HCT116 (cell line): ENCODE results near the gene CPZ. TPM values are rescaled to one million over a fixed set of nuclear protein-coding genes. Genes with fewer than 3 reads are reported as not detected.

Source experiments
- ATAC-seq: fragments of 200-7000 bp; cut with Tn5 transposase; 2 replicates; pipeline ENCODE4 v1.9.1; 2020; ENCODE audit warnings: mild to moderate bottlenecking, moderate library complexity
- BruUV-seq: library from RNA; stranded (reverse); fragments of 400-500 nt; replicated peaks from 2 replicates; lab custom pipeline; 2021; lab: Mats Ljungman, UMichigan
- CTCF ChIA-PET: fragments of 300-600 bp; sonication (Branson Sonifier 250); formaldehyde crosslinking; loops from one replicate; lab custom pipeline; 2021; ENCODE audit warnings: antibody characterized with exemption; lab: Charles Lee
- POLR2A ChIA-PET: fragments of 300-600, 350-600 bp; sonication (Branson Sonifier 250); formaldehyde crosslinking; loops from one replicate; lab custom pipeline; 2021; ENCODE audit warnings: antibody characterized with exemption; lab: Charles Lee
- RAD21 ChIA-PET, 2 experiments: fragments of 300-600 bp; sonication (Branson Sonifier 250); formaldehyde crosslinking; loops; one replicate each; lab custom pipeline; 2023; ENCODE audit warnings: low total read pairs in 2 of 2; ENCODE audit not compliant: uncharacterized antibody in 2 of 2, unreplicated experiment in 2 of 2, low non-redundant PET in 1 of 2; lab: Charles Lee
- DNase-seq: peaks from one replicate; pipeline ENCODE4 v3.0.0-alpha.2; 2010; ENCODE audit warnings: low read depth, low spot score
- H2AFZ ChIP-seq: fragments of 200-600 bp; shearing (Covaris generic), sonication (generic); 2 replicates; pipeline ENCODE4 v1.6.1; 2017; ENCODE audit warnings: low read depth, mixed run types, mixed read lengths, antibody characterized with exemption, low read length; ENCODE audit not compliant: poor library complexity, severe bottlenecking
- H3K27ac ChIP-seq: 2 replicates; pipeline ENCODE4 v1.5.1; 2012; ENCODE audit warnings: low read depth, low read length
- H3K27me3 ChIP-seq: fragments of 200-600 bp; sonication (generic); 2 replicates; pipeline ENCODE4 v1.6.1; 2016; ENCODE audit warnings: mixed run types, low read length, mixed read lengths; ENCODE audit not compliant: insufficient read depth
- H3K36me3 ChIP-seq, 2 experiments: fragments of 200-500 bp in 1 of 2; fragments of 200-600 bp in 1 of 2; sonication (Bioruptor generic) in 1 of 2; sonication (generic) in 1 of 2; 2 replicates each; pipeline versions ENCODE4 v1.5.1 to v1.6.1; 2014 to 2016; ENCODE audit warnings: low read length in 2 of 2, inconsistent platforms in 1 of 2, mixed read lengths in 1 of 2, mixed run types in 1 of 2; ENCODE audit not compliant: insufficient read depth in 2 of 2, control insufficient read depth in 1 of 2
- H3K4me1 ChIP-seq, 2 experiments: fragments of 200-600 bp in 1 of 2; sonication (generic) in 1 of 2; 2 replicates each; pipeline versions ENCODE4 v1.5.1 to v1.6.1; 2012 to 2017; ENCODE audit warnings: low read length in 2 of 2, inconsistent platforms in 1 of 2, mild to moderate bottlenecking in 1 of 2, mixed read lengths in 1 of 2, mixed run types in 1 of 2, moderate library complexity in 1 of 2; ENCODE audit not compliant: insufficient read depth in 2 of 2, control insufficient read depth in 1 of 2
- H3K4me2 ChIP-seq: fragments of 200-600 bp; sonication (generic); 2 replicates; pipeline ENCODE4 v1.6.1; 2017; ENCODE audit warnings: mixed run types, low read length, mixed read lengths
- H3K4me3 ChIP-seq, 2 experiments: fragments of 200-600 bp in 1 of 2; sonication (generic) in 1 of 2; replicated peaks in 1 of 2; 2 replicates each; pipeline ENCODE4 v1.5.1; 2011 to 2016; ENCODE audit warnings: low read length in 2 of 2, control low read depth in 1 of 2, low read depth in 1 of 2, mild to moderate bottlenecking in 1 of 2, mixed read lengths in 1 of 2, mixed run types in 1 of 2
- H3K79me2 ChIP-seq: fragments of 200-600 bp; sonication (generic); 2 replicates; pipeline ENCODE4 v1.6.1; 2017; ENCODE audit warnings: mild to moderate bottlenecking, mixed run types, low read length, moderate library complexity, mixed read lengths; ENCODE audit not compliant: insufficient read depth
- H3K9ac ChIP-seq: fragments of 200-600 bp; sonication (generic); 2 replicates; pipeline ENCODE4 v1.6.1; 2016; ENCODE audit warnings: low read length, mixed read lengths
- H3K9me2 ChIP-seq: fragments of 200-600 bp; sonication (generic), shearing (Covaris generic); 2 replicates; pipeline ENCODE4 v1.6.1; 2017; ENCODE audit warnings: mixed run types, mild to moderate bottlenecking, moderate library complexity; ENCODE audit not compliant: insufficient read depth
- H3K9me3 ChIP-seq, 2 experiments: fragments of 200-500 bp in 1 of 2; fragments of 200-600 bp in 1 of 2; sonication (Bioruptor generic) in 1 of 2; sonication (generic) in 1 of 2; 2 replicates each; pipeline ENCODE4 v1.6.1; 2014 to 2017; ENCODE audit warnings: low read length in 2 of 2, mixed read lengths in 2 of 2, inconsistent platforms in 1 of 2, low read depth in 1 of 2, mild to moderate bottlenecking in 1 of 2, mixed run types in 1 of 2, moderate library complexity in 1 of 2; ENCODE audit not compliant: control insufficient read depth in 1 of 2, insufficient read depth in 1 of 2
- H4K20me1 ChIP-seq: fragments of 200-600 bp; sonication (generic), shearing (Covaris generic); 2 replicates; pipeline ENCODE4 v1.6.1; 2017; ENCODE audit warnings: mixed run types, mild to moderate bottlenecking, moderate library complexity; ENCODE audit not compliant: insufficient read depth
- EZH2 ChIP-seq: fragments of 200-600 bp; sonication (generic); IDR thresholded peaks from 2 replicates; pipeline ENCODE4 v1.6.1; 2017; ENCODE audit warnings: antibody characterized with exemption, mixed run types
- POLR2AphosphoS5 ChIP-seq: IDR thresholded peaks from 2 replicates; pipeline ENCODE4 v1.6.1; 2011; ENCODE audit warnings: mild to moderate bottlenecking, low read depth, low read length, moderate library complexity
- SP1 ChIP-seq: IDR thresholded peaks from 2 replicates; pipeline ENCODE4 v1.6.1; 2012; ENCODE audit warnings: low read depth
- SRF ChIP-seq: IDR thresholded peaks from 2 replicates; pipeline ENCODE4 v1.6.1; 2012; ENCODE audit warnings: low read depth
- ZFX ChIP-seq: fragments of 450-650 bp; IDR thresholded peaks from 2 replicates; pipeline ENCODE4 v1.6.1; 2017
- intact Hi-C: fragments of 100-400 bp; cut with micrococcal nuclease; formaldehyde crosslinking; loops from 2 replicates; pipeline ENCODE4 v1.10.0; 2022
- total RNA-seq: library from RNA; stranded (reverse); gene quantifications from one replicate; pipeline ENCODE4 v1.2.1, GENCODE V29; 2021; ENCODE audit not compliant: unreplicated experiment
- TF ChIP-seq, protein P1 (sequence below): IDR thresholded peaks from 2 replicates; pipeline ENCODE4 v1.6.1; 2012
- TF ChIP-seq, protein P2 (sequence below), 3 experiments: fragments of 200-600 bp in 1 of 3; sonication (generic) in 1 of 3; IDR thresholded peaks in 2 of 3; conservative IDR thresholded peaks in 1 of 3; 2 replicates each; pipeline ENCODE4 v1.5.1; 2012 to 2017; ENCODE audit warnings: low read depth in 2 of 3, low read length in 2 of 3, antibody characterized with exemption in 1 of 3, borderline replicate concordance in 1 of 3, control low read depth in 1 of 3, mild to moderate bottlenecking in 1 of 3, mixed read lengths in 1 of 3, mixed run types in 1 of 3, moderate library complexity in 1 of 3; ENCODE audit not compliant: insufficient read depth in 1 of 3

The CPZ gene
- total RNA-seq, 1 experiment from 2014 or later = not detected

DNA sequence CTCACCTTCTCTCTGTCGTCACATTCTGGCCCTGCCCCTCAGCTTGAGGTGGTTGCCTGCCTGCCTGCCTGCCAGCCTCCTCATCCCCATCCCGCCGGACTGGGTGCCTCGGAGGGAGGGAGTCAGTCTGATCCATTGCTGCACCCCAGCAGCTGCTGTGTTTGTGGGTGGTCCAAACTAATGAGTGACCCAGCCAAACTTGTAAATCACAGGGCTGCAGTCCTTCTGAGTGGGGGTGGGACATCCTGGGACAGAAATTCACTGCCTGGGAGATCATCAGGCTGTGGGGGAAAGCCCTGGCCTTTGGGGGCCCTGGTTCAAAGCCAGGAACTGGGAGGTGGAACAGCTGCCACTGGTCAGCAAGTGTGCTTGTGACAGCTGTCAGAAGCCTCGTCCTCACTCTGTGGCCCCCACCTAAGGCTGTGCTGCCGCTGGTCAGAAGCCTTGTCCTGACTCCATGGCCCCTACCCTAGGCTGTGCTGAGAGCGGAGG, 6.8 kb upstream of the CPZ start:
- CTCF ChIA-PET = interaction anchor here (1.1 to 1.6 kb wide), 2 partner anchors 39 to 117 kb away, joined by 5 to 14 read pairs; no protein-coding TSS in a partner anchor

More for the DNA sequence above, 6.8 kb upstream of the CPZ start:
- no peak overlapping the region for H2AFZ ChIP-seq
- peaks cover 8% of the 10 kb centered on the region; the same call in 1 of the 2 replicates for H3K27me3 ChIP-seq
- BruUV-seq = no TSS peak
- TF ChIP-seq SP1 (no peak), POLR2AphosphoS5 (no peak), EZH2 (no peak), ZFX (no peak), SRF (no peak)
- TF ChIP-seq, protein P1, sequence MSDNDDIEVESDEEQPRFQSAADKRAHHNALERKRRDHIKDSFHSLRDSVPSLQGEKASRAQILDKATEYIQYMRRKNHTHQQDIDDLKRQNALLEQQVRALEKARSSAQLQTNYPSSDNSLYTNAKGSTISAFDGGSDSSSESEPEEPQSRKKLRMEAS = no peak
- TF ChIP-seq, protein P2, sequence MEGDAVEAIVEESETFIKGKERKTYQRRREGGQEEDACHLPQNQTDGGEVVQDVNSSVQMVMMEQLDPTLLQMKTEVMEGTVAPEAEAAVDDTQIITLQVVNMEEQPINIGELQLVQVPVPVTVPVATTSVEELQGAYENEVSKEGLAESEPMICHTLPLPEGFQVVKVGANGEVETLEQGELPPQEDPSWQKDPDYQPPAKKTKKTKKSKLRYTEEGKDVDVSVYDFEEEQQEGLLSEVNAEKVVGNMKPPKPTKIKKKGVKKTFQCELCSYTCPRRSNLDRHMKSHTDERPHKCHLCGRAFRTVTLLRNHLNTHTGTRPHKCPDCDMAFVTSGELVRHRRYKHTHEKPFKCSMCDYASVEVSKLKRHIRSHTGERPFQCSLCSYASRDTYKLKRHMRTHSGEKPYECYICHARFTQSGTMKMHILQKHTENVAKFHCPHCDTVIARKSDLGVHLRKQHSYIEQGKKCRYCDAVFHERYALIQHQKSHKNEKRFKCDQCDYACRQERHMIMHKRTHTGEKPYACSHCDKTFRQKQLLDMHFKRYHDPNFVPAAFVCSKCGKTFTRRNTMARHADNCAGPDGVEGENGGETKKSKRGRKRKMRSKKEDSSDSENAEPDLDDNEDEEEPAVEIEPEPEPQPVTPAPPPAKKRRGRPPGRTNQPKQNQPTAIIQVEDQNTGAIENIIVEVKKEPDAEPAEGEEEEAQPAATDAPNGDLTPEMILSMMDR (IDR thresholded peaks at IDR 0.05 in 2 of 3, conservative IDR thresholded peaks at IDR 0.05 in 1 of 3; ENCODE audit: borderline replicate concordance in 1 of 3, insufficient read depth in 1 of 3, low read depth in 2 of 3, low read length in 2 of 3) = no peak
- intact Hi-C loops = loop anchor here (5.0 kb wide), 1 partner anchor 38 kb away; no protein-coding TSS in a partner anchor
- no peaks in the 10 kb centered on the region for H3K9me3 ChIP-seq
- RAD21 ChIA-PET = interaction anchor here in 1 of 2 experiments (2.1 kb wide), 1 partner anchor 117 kb away, joined by 7 read pairs; no protein-coding TSS in a partner anchor
- no peaks in the 10 kb centered on the region for H3K79me2 ChIP-seq
- H3K4me3 ChIP-seq = no peak overlapping the region
- DNase-seq = no peak
- H4K20me1 ChIP-seq = no peaks in the 10 kb centered on the region
- no peaks in the 10 kb centered on the region for H3K9me2 ChIP-seq
- H3K9ac ChIP-seq = no peak overlapping the region
- H3K36me3 ChIP-seq = no peaks in the 10 kb centered on the region
- H3K4me2 ChIP-seq = no peak overlapping the region
- H3K27ac ChIP-seq = no peak overlapping the region
- ATAC-seq = no peak
- POLR2A ChIA-PET = no interaction called here
- no peaks in the 10 kb centered on the region for H3K4me1 ChIP-seq
